Mesenchymal stem cell (in vitro differentiated cells and primary cell): ENCODE data around the gene CAMK1G.

Experiments
- DNase-seq: peaks from one replicate; pipeline ENCODE4 v3.0.0-alpha.2; 2013
- H2AFZ ChIP-seq: one replicate; pipeline ENCODE4 v1.6.1; 2013; ENCODE audit warnings: low read depth, mild to moderate bottlenecking, control low read depth, inconsistent platforms, low read length, moderate library complexity
- H2AK5ac ChIP-seq: 2 replicates; pipeline ENCODE4 v1.6.1; 2013; ENCODE audit warnings: low read length, moderate library complexity, mild to moderate bottlenecking, inconsistent platforms; ENCODE audit not compliant: severe bottlenecking
- H2BK120ac ChIP-seq: one replicate; pipeline ENCODE4 v1.6.1; 2013; ENCODE audit warnings: low read depth, mild to moderate bottlenecking, inconsistent platforms, low read length, moderate library complexity
- H2BK12ac ChIP-seq, 2 experiments: one replicate each; pipeline ENCODE4 v1.6.1; 2013; ENCODE audit warnings: inconsistent platforms in 2 of 2, low read length in 2 of 2, mild to moderate bottlenecking in 2 of 2, moderate library complexity in 2 of 2, control low read depth in 1 of 2
- H2BK15ac ChIP-seq: one replicate; pipeline ENCODE4 v1.6.1; 2013; ENCODE audit warnings: mild to moderate bottlenecking, low read depth, inconsistent platforms; ENCODE audit not compliant: poor library complexity, severe bottlenecking
- H2BK5ac ChIP-seq: 2 replicates; pipeline ENCODE4 v1.6.1; 2013; ENCODE audit warnings: low read depth, mild to moderate bottlenecking, low read length, control low read depth, inconsistent platforms; ENCODE audit not compliant: poor library complexity, severe bottlenecking
- H3K14ac ChIP-seq, 2 experiments: one replicate each; pipeline ENCODE4 v1.6.1; 2013; ENCODE audit warnings: inconsistent platforms in 2 of 2, low read length in 2 of 2, control low read depth in 1 of 2, mild to moderate bottlenecking in 1 of 2, moderate library complexity in 1 of 2
- H3K18ac ChIP-seq, 2 experiments: one replicate each; pipeline ENCODE4 v1.6.1; 2013; ENCODE audit warnings: inconsistent platforms in 2 of 2, low read length in 2 of 2, control low read depth in 1 of 2, low read depth in 1 of 2, mild to moderate bottlenecking in 1 of 2
- H3K23ac ChIP-seq, 2 experiments: one replicate each; pipeline ENCODE4 v1.6.1; 2013; ENCODE audit warnings: inconsistent platforms in 2 of 2, low read length in 2 of 2, mild to moderate bottlenecking in 2 of 2, moderate library complexity in 2 of 2, control low read depth in 1 of 2
- H3K27ac ChIP-seq: 2 replicates; pipeline ENCODE4 v1.5.1; 2013; ENCODE audit warnings: mild to moderate bottlenecking, moderate library complexity, low read length, control low read depth, inconsistent platforms; ENCODE audit not compliant: poor library complexity, severe bottlenecking
- H3K27me3 ChIP-seq, 2 experiments: 2 replicates each; pipeline versions ENCODE4 v1.6.1 to v1.7.0; 2013; ENCODE audit warnings: low read length in 2 of 2, mild to moderate bottlenecking in 2 of 2, moderate library complexity in 2 of 2, control low read depth in 1 of 2, inconsistent platforms in 1 of 2; ENCODE audit not compliant: control insufficient read depth in 1 of 2, insufficient read depth in 1 of 2
- H3K36me3 ChIP-seq, 2 experiments: 2 replicates each; pipeline versions ENCODE4 v1.6.1 to v1.7.0; 2013; ENCODE audit warnings: low read length in 2 of 2, control low read depth in 1 of 2, inconsistent platforms in 1 of 2, low read depth in 1 of 2, mild to moderate bottlenecking in 1 of 2; ENCODE audit not compliant: insufficient read depth in 2 of 2, control insufficient read depth in 1 of 2
- H3K4ac ChIP-seq, 2 experiments: one replicate each; pipeline ENCODE4 v1.6.1; 2013; ENCODE audit warnings: inconsistent platforms in 2 of 2, low read length in 2 of 2, mild to moderate bottlenecking in 2 of 2, moderate library complexity in 2 of 2, control low read depth in 1 of 2, low read depth in 1 of 2
- H3K4me1 ChIP-seq: 2 replicates; pipeline ENCODE4 v1.6.1; 2013; ENCODE audit warnings: low read depth, low read length, control low read depth; ENCODE audit not compliant: control insufficient read depth, insufficient read depth
- H3K4me2 ChIP-seq: 2 replicates; pipeline ENCODE4 v1.6.1; 2013; ENCODE audit warnings: low read length, mild to moderate bottlenecking, inconsistent platforms; ENCODE audit not compliant: poor library complexity, severe bottlenecking
- H3K4me3 ChIP-seq, 2 experiments: 2 replicates each; pipeline versions ENCODE4 v1.5.1 to v1.7.0; 2013; ENCODE audit warnings: low read length in 2 of 2, mild to moderate bottlenecking in 2 of 2, control low read depth in 1 of 2, low read depth in 1 of 2; ENCODE audit not compliant: insufficient read depth in 1 of 2
- H3K79me1 ChIP-seq: replicated peaks from 2 replicates; pipeline ENCODE4 v1.6.1; 2013; ENCODE audit warnings: mild to moderate bottlenecking, control low read depth, low read length, inconsistent platforms; ENCODE audit not compliant: poor library complexity, severe bottlenecking
- H3K9ac ChIP-seq: 2 replicates; pipeline ENCODE4 v1.7.0; 2013; ENCODE audit warnings: mild to moderate bottlenecking, low read length, moderate library complexity
- H3K9me3 ChIP-seq: 2 replicates; pipeline ENCODE4 v1.7.0; 2013; ENCODE audit warnings: mild to moderate bottlenecking, low read length; ENCODE audit not compliant: control insufficient read depth
- H4K8ac ChIP-seq: one replicate; pipeline ENCODE4 v1.6.1; 2013; ENCODE audit warnings: inconsistent platforms, mild to moderate bottlenecking, low read length, moderate library complexity
- H4K91ac ChIP-seq: one replicate; pipeline ENCODE4 v1.6.1; 2013; ENCODE audit warnings: mild to moderate bottlenecking, low read length, inconsistent platforms
- WGBS: methylation state at CpG from one replicate; pipeline ENCODE4 v1.1.7; 2013; ENCODE audit warnings: mixed read lengths; 5-methylcytosine and 5-hydroxymethylcytosine counted together

CAMK1G gene

DNA sequence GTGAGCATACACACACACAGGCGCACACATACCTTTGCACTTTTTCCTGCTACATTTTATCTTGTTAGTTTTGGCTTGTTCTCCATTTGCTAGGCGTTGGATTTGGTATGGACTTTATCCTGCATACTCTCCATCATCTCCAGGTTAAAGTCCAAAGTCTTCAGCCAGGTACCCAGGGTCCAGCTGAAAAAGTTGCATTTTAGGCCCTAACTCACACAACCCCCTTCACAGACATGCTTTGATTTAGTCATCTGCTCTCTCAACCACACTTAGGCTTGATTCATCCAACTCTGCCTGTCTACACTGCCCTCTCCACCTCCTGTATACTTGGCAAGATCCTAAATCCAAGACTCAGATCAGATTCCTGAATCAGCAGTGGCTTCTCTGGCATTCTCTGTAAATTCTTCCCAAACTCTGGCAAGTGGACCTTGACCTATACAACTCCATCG is 79.4 kb downstream of the CAMK1G start:
- peak overlapping the region in 1 of 2 experiments; percentile 26 for H3K4ac ChIP-seq
- no peak overlapping the region for H2AK5ac ChIP-seq
- H4K8ac ChIP-seq, result no peak overlapping the region
- H3K4me2 ChIP-seq, result no peak overlapping the region
- H3K18ac ChIP-seq, result no peak overlapping the region
- H3K4me3 ChIP-seq, result no peak overlapping the region
- no peak overlapping the region for H2BK12ac ChIP-seq
- H3K27ac ChIP-seq, result no peak overlapping the region
- no peak overlapping the region for H3K23ac ChIP-seq
- no peaks in the 10 kb centered on the region for H3K36me3 ChIP-seq
- H4K91ac ChIP-seq, result no peak overlapping the region
- H2AFZ ChIP-seq, result no peak overlapping the region
- H2BK15ac ChIP-seq, result no peak overlapping the region
- H3K4me1 ChIP-seq, result no peaks in the 10 kb centered on the region
- no peaks in the 10 kb centered on the region for H3K9me3 ChIP-seq
- DNase-seq, result no peak
- 99% methylated on average over 3 of the region's 3 CpGs for WGBS
- no peak overlapping the region for H3K14ac ChIP-seq
- H3K27me3 ChIP-seq, result peaks cover 0 to 6% of the 10 kb centered on the region in 2 experiments
- H2BK5ac ChIP-seq, result no peak overlapping the region
- H2BK120ac ChIP-seq, result no peak overlapping the region
- H3K79me1 ChIP-seq, result no peaks in the 10 kb centered on the region
- H3K9ac ChIP-seq, result no peak overlapping the region
